ENCODE data around the gene ZMYM5.

- TF ChIP-seq, protein P1, sequence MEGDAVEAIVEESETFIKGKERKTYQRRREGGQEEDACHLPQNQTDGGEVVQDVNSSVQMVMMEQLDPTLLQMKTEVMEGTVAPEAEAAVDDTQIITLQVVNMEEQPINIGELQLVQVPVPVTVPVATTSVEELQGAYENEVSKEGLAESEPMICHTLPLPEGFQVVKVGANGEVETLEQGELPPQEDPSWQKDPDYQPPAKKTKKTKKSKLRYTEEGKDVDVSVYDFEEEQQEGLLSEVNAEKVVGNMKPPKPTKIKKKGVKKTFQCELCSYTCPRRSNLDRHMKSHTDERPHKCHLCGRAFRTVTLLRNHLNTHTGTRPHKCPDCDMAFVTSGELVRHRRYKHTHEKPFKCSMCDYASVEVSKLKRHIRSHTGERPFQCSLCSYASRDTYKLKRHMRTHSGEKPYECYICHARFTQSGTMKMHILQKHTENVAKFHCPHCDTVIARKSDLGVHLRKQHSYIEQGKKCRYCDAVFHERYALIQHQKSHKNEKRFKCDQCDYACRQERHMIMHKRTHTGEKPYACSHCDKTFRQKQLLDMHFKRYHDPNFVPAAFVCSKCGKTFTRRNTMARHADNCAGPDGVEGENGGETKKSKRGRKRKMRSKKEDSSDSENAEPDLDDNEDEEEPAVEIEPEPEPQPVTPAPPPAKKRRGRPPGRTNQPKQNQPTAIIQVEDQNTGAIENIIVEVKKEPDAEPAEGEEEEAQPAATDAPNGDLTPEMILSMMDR (IDR thresholded peaks at IDR 0.05): no peak
- no peak for TF ChIP-seq POLR2A (IDR thresholded peaks at IDR 0.05)
Measured at GRCh38 chr13:19817106-19817505, 46.3 kb downstream of the ZMYM5 start.

Data from thyroid gland (tissue), 4 donors.